ENCODE results near the gene MEX3C. TPM values are rescaled to one million over a fixed set of nuclear protein-coding genes. Genes with fewer than 3 reads are reported as not detected.

Gene MEX3C
- total RNA-seq, 1 donor from 2014 or later, result 88.9 TPM

DNA sequence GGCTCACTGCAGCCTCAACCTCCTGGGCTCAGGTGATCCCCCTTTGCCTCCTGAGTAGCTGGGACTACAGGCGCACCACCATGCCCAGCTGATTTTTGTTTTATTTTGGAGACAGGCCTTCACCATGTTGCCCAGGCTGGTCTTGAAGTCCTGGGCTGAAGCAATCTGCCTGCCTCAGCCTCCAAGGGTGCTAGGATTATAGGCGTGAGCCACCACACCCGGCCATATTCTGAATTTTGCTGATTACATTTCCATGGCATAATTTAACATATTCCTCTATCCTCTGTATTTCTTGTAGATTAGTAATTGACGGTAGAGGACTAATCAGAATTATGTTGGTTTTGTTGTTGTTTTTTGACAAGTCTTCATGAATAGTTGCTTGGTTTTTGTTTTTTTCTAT, 50.6 kb downstream of the MEX3C start:
- no peak overlapping the region for H3K27ac Mint-ChIP-seq
- TF ChIP-seq CTCF (IDR thresholded peaks at IDR 0.05; ENCODE audit: unreplicated experiment), result no peak
- H3K9me3 Mint-ChIP-seq, result peaks cover 5% of the 10 kb centered on the region
- H3K4me3 Mint-ChIP-seq, result no peak overlapping the region
- H3K4me1 Mint-ChIP-seq, result no peaks in the 10 kb centered on the region
- peaks cover 4% of the 10 kb centered on the region for H3K36me3 Mint-ChIP-seq
- no peaks in the 10 kb centered on the region for H3K27me3 Mint-ChIP-seq (ENCODE audit: low read depth)
- no peak for DNase-seq (ENCODE audit: low spot score in 2 of 2, unreplicated experiment in 2 of 2)

DNA sequence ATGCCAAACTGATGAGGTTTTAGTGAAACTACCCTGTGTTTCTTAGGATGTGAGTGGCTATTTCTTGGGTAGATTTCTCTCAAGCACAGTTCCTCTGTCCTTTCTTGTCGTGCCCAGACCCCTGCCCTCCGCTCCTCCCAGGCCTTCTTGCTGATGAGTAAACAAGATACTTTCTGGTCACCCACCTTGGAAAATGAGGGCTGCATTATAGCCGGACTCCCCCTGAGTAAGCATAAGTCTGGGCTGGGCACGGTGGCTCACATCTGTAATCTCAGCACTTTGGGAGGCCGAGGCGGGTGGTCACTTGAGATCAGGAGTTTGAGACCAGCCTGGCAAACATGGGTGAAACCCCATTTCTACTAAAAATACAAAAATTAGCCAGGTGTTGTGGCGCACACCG, 58.5 kb downstream of the MEX3C start:
- H3K27ac Mint-ChIP-seq, result no peak overlapping the region
- no peak for TF ChIP-seq CTCF (IDR thresholded peaks at IDR 0.05; ENCODE audit: unreplicated experiment)
- no peaks in the 10 kb centered on the region for H3K36me3 Mint-ChIP-seq
- H3K27me3 Mint-ChIP-seq (ENCODE audit: low read depth), result no peaks in the 10 kb centered on the region
- peaks cover 6% of the 10 kb centered on the region for H3K9me3 Mint-ChIP-seq
- no peak overlapping the region for H3K4me3 Mint-ChIP-seq
- DNase-seq (ENCODE audit: low spot score in 2 of 2, unreplicated experiment in 2 of 2), result no peak
- H3K4me1 Mint-ChIP-seq, result no peaks in the 10 kb centered on the region

DNA sequence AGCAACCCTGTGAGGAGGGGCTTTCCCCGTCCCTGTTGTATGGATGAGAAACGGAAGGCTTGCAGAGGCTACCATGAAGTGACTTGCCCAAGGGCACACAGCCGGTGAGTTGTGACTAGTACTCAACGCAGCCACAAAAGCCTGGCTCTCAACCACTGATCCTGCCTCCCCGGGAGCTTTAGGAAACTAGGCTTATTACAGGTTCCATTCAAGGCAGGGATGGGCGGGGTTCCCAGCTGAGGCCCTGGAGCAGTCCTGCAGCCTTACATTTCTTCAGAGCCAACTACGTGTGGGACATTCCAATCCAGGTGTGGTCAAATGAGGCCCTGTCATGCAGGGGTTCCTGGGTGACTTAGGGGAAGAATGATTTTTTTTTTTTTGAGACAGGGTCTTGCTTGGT, 59.6 kb downstream of the MEX3C start:
- Mint-ChIP-seq H3K27ac (no peak overlapping the region), H3K9me3 (peaks cover 6% of the 10 kb centered on the region), H3K36me3 (no peaks in the 10 kb centered on the region), H3K4me1 (no peaks in the 10 kb centered on the region), H3K27me3 (ENCODE audit: low read depth) (no peaks in the 10 kb centered on the region), H3K4me3 (no peak overlapping the region)
- TF ChIP-seq CTCF (IDR thresholded peaks at IDR 0.05; ENCODE audit: unreplicated experiment), result no peak
- no peak for DNase-seq (ENCODE audit: low spot score in 2 of 2, unreplicated experiment in 2 of 2)

- H3K9me3 Mint-ChIP-seq, result peaks cover 6% of the 10 kb centered on the region
- no peaks in the 10 kb centered on the region for H3K27me3 Mint-ChIP-seq (ENCODE audit: low read depth)
- no peak overlapping the region for H3K4me3 Mint-ChIP-seq
- no peak for DNase-seq (ENCODE audit: low spot score in 2 of 2, unreplicated experiment in 2 of 2)
- no peaks in the 10 kb centered on the region for H3K36me3 Mint-ChIP-seq
- no peaks in the 10 kb centered on the region for H3K4me1 Mint-ChIP-seq
- TF ChIP-seq CTCF (IDR thresholded peaks at IDR 0.05; ENCODE audit: unreplicated experiment), result no peak
- no peak overlapping the region for H3K27ac Mint-ChIP-seq
Observed at GRCh38 chr18:51137026-51137729, 60.3 kb downstream of the MEX3C start.

DNA sequence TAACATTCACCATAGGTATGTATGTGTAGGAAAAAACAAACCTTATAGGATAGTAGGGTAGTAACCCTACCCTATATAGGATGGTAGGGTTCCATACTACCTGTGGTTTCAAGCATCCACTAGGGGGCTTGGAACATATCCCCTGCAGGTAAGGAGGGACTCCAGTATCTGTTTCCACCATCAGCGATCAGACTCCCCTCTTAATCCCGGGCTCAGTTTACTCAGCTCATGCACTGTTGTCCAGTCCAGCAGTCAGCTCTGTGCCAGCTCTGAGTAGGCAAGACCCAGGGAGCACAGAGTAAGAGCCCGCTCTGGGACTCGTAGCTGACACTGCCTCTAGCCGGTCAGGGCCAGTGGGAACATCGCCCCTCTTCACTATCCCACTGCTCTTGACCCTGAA, 61.7 kb downstream of the MEX3C start:
- Mint-ChIP-seq H3K4me3 (no peak overlapping the region), H3K36me3 (no peaks in the 10 kb centered on the region), H3K27me3 (ENCODE audit: low read depth) (no peaks in the 10 kb centered on the region), H3K9me3 (peaks cover 2% of the 10 kb centered on the region), H3K27ac (no peak overlapping the region), H3K4me1 (no peaks in the 10 kb centered on the region)
- no peak for TF ChIP-seq CTCF (IDR thresholded peaks at IDR 0.05; ENCODE audit: unreplicated experiment)
- DNase-seq (ENCODE audit: low spot score in 2 of 2, unreplicated experiment in 2 of 2), result no peak

GRCh38 chr18:51135364-51135763, 62.1 kb downstream of the MEX3C start:
- Mint-ChIP-seq H3K27me3 (ENCODE audit: low read depth) (no peaks in the 10 kb centered on the region), H3K4me3 (no peak overlapping the region), H3K36me3 (no peaks in the 10 kb centered on the region), H3K4me1 (no peaks in the 10 kb centered on the region), H3K27ac (no peak overlapping the region), H3K9me3 (no peaks in the 10 kb centered on the region)
- DNase-seq (ENCODE audit: low spot score in 2 of 2, unreplicated experiment in 2 of 2), result no peak
- no peak for TF ChIP-seq CTCF (IDR thresholded peaks at IDR 0.05; ENCODE audit: unreplicated experiment)
